NB4 (cell line): ENCODE measurements around the gene ITGA1.

Source experiments
- CTCF ChIP-seq: IDR thresholded peaks from one replicate; pipeline ENCODE4 v1.5.1; 2012; ENCODE audit warnings: low read depth, low read length
- MAX ChIP-seq: IDR thresholded peaks from 2 replicates; pipeline ENCODE4 v1.6.1; 2011; ENCODE audit warnings: low read depth, low read length

- TF ChIP-seq CTCF (no peak), MAX (no peak)
These were observed 108.1 kb downstream of the ITGA1 start for GRCh38 chr5:52895572-52896413.
